Breast epithelium (tissue), 4 donors: Measurements from ENCODE around the gene CBARP. TPM values are rescaled to one million over a fixed set of nuclear protein-coding genes. Genes with fewer than 3 reads are reported as not detected.
"Not testable (repeated sequence)": the region's sequence is repeated elsewhere in the genome, so short reads cannot be mapped to it uniquely, and the experiment has no call there.

Source experiments
- DNase-seq, 2 donors: peaks; one replicate each; pipeline ENCODE4 v3.0.0-alpha.2; 2019; ENCODE audit warnings: low spot score in 2 of 2
- H3K27ac ChIP-seq, 2 donors: fragments of 200-600 bp; sonication (generic) in 1 of 2; one replicate each; pipeline ENCODE4 v1.5.1; 2016 to 2019; ENCODE audit warnings: mild to moderate bottlenecking in 1 of 2
- H3K27me3 ChIP-seq, 2 donors: fragments of 200-600 bp; sonication (generic) in 1 of 2; one replicate each; pipeline versions ENCODE4 v1.5.1 to v1.6.0; 2017 to 2019; ENCODE audit warnings: control low read depth in 1 of 2, mild to moderate bottlenecking in 1 of 2
- H3K36me3 ChIP-seq: fragments of 200-600 bp; one replicate; pipeline ENCODE4 v1.5.1; 2019
- H3K4me1 ChIP-seq, 2 donors: fragments of 200-600 bp; sonication (generic); one replicate each; pipeline ENCODE4 v1.5.1; 2016 to 2019; ENCODE audit warnings: control low read depth in 1 of 2
- H3K4me3 ChIP-seq, 3 donors: fragments of 200-600 bp; sonication (generic); 1 replicate in 2 of 3; 2 replicates in 1 of 3; pipeline ENCODE4 v1.5.1; 2016 to 2019; ENCODE audit warnings: mild to moderate bottlenecking in 3 of 3, moderate library complexity in 2 of 3
- H3K9me3 ChIP-seq, 2 donors: fragments of 200-600 bp; sonication (generic) in 1 of 2; one replicate each; pipeline ENCODE4 v1.5.1; 2016 to 2019; ENCODE audit warnings: control low read depth in 1 of 2
- POLR2A ChIP-seq: fragments of 450-650 bp; IDR thresholded peaks from one replicate; pipeline ENCODE4 v1.6.1; 2016; ENCODE audit warnings: antibody characterized with exemption, mild to moderate bottlenecking, moderate library complexity
- POLR2AphosphoS5 ChIP-seq, 3 donors: sonication (generic); formaldehyde crosslinking; IDR thresholded peaks; one replicate each; pipeline ENCODE4 v1.6.1; 2017; ENCODE audit warnings: antibody characterized with exemption in 3 of 3
- intact Hi-C: fragments of 100-400 bp; cut with DNase I; formaldehyde crosslinking; loops from one replicate; pipeline ENCODE4 v1.15.1; 2023; ENCODE audit warnings: low total_unique reads
- total RNA-seq, 3 donors: library from RNA; depleted of rRNA; stranded (reverse); fragments of >200 nt; gene quantifications; one replicate each; pipeline ENCODE4 v1.1.0, GENCODE V29; 2016
- TF ChIP-seq, protein P1 (sequence below), 3 donors: fragments of 450-650 bp; IDR thresholded peaks; one replicate each; pipeline ENCODE4 v1.5.1; 2016 to 2017; ENCODE audit warnings: antibody characterized with exemption in 3 of 3, mild to moderate bottlenecking in 3 of 3, moderate library complexity in 3 of 3

The CBARP gene
- total RNA-seq, 3 donors from 2014 or later, result 0.98 to 4.8 TPM; not detected in 1

DNA sequence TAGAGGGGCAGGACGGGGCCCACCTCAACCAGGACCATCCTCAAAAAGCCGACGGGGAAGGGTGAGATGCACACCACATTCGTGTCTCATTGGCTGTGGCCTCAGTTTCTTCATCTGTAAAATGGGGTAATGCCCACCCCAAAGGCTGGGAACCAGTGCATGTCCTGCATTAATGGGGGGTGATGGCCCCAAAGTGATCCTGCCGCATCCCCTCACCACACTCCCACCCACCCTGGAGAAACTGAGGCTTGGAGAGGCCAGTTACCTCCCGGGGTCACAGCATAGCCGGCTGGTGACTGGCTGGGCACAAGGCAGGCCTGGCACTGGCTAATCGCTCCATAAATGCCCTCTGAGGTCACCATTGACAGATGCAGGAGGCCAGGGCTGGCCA is 9.9 kb upstream of the CBARP start:
- Histone ChIP-seq H3K4me3 (peak overlapping the region; percentile 83 to 97 (median 94)), H3K27ac (peak overlapping the region; percentile 99), H3K9me3 (no peaks in the 10 kb centered on the region), H3K36me3 (no peaks in the 10 kb centered on the region), H3K27me3 (no peaks in the 10 kb centered on the region), H3K4me1 (peaks cover 27 to 40% of the 10 kb centered on the region in 2 donors)
- intact Hi-C loops, result loop anchor here (5.0 kb wide), 1 partner anchor 1535 kb away; the partner anchor contains the start of gene SGTA
- TF ChIP-seq, protein P1, sequence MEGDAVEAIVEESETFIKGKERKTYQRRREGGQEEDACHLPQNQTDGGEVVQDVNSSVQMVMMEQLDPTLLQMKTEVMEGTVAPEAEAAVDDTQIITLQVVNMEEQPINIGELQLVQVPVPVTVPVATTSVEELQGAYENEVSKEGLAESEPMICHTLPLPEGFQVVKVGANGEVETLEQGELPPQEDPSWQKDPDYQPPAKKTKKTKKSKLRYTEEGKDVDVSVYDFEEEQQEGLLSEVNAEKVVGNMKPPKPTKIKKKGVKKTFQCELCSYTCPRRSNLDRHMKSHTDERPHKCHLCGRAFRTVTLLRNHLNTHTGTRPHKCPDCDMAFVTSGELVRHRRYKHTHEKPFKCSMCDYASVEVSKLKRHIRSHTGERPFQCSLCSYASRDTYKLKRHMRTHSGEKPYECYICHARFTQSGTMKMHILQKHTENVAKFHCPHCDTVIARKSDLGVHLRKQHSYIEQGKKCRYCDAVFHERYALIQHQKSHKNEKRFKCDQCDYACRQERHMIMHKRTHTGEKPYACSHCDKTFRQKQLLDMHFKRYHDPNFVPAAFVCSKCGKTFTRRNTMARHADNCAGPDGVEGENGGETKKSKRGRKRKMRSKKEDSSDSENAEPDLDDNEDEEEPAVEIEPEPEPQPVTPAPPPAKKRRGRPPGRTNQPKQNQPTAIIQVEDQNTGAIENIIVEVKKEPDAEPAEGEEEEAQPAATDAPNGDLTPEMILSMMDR (IDR thresholded peaks at IDR 0.05), result no peak
- peak in 1 of 3 donors; percentile 6 for TF ChIP-seq POLR2AphosphoS5 (IDR thresholded peaks at IDR 0.05)
- no peak for TF ChIP-seq POLR2A
- no peak for DNase-seq

DNA sequence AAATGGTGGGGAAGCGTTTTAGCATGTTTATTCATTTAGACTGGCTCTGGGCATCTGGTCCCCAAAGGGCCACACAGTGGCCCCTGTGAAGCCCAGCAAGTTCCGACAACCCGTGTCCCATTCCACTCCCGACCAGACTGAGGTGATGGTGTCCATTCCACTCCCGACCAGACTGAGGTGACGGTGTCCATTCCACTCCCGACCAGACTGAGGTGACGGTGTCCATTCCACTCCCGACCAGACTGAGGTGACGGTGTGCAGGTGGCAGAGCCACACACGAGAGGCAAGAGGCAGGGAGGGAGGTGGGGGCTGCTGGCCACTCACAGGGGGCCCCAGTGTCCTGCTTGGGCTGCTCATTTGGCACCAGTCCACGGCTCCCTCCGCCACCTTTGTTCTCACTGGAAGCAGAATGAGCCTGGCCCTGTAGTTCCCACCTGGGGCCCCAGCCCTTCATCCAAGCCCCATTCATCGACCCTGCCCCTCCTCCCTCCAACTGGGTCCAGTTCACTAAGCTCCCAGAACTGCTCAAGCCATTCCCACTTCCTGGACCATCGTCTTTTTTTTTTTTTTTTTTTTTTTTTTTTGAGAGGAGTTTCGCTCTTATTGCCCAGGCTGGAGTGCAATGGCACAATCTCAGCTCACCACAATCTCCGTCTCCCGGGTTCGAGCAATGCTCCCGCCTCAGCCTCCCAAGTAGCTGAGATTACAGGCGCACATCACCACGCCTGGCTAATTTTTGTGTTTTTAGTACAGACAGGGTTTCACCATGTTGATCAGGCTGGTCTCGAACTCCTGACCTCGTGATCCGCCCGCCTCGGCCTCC is 8.7 kb upstream of the CBARP start:
- peak overlapping the region; percentile 91 to 99 for H3K27ac ChIP-seq
- not testable (repeated sequence) for DNase-seq, H3K4me3 ChIP-seq, H3K36me3 ChIP-seq, H3K27me3 ChIP-seq, H3K9me3 ChIP-seq
- peaks cover 32 to 49% of the 10 kb centered on the region in 2 donors for H3K4me1 ChIP-seq
- intact Hi-C loops, result loop anchor here (5.0 kb wide), 1 partner anchor 1536 kb away; the partner anchor contains the start of gene SGTA

DNA sequence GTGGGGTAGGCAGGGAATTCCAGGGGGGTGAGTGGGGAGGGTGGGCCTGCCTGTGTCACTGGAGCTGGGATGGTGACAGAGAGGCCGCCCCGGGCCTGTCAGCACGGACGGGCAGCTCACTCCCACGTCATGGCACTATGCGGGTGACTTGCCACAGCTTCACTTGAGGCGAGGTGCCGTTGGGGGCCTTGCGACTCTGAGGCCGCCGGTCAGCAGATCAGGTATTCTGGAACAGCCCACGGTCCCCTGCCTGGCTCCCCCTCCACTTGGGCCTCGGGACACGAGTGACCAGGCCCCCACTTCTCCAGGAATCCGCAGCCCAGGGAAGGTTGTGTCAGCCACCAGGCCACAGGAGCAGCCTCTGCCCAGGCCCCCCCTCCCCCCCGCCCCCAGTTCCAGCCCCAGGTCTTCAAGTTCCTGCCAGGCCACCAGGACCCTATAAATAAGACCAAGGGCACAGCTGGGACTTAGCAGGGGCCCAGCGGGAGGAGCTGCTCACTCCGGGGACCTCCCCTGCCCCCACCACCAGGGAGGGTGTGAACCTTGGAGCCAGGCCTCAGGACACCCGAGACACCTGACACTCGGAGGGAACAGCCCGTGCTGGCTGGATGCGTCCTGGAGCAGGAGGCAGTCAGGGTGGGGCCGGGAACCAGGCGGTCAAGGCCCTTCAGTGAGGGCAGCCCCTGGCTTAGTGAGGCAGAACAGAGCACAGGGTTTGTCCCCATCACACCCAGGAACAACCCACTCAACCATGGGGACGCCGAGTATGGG is 7.9 kb upstream of the CBARP start:
- no peaks in the 10 kb centered on the region for H3K9me3 ChIP-seq
- H3K27ac ChIP-seq, result peak overlapping the region; percentile 91 to 99
- no peak for DNase-seq
- peak overlapping the region in 1 of 3 donors; percentile 58 for H3K4me3 ChIP-seq
- peaks cover 39 to 54% of the 10 kb centered on the region in 2 donors for H3K4me1 ChIP-seq
- no peaks in the 10 kb centered on the region for H3K27me3 ChIP-seq
- intact Hi-C loops, result loop anchor here (5.0 kb wide), 1 partner anchor 1537 kb away; the partner anchor contains the start of gene SGTA
- TF ChIP-seq, protein P1 (IDR thresholded peaks at IDR 0.05), result no peak
- peak in 1 of 3 donors; percentile 45 for TF ChIP-seq POLR2AphosphoS5 (IDR thresholded peaks at IDR 0.05)
- TF ChIP-seq POLR2A, result no peak
- H3K36me3 ChIP-seq, result no peaks in the 10 kb centered on the region

DNA sequence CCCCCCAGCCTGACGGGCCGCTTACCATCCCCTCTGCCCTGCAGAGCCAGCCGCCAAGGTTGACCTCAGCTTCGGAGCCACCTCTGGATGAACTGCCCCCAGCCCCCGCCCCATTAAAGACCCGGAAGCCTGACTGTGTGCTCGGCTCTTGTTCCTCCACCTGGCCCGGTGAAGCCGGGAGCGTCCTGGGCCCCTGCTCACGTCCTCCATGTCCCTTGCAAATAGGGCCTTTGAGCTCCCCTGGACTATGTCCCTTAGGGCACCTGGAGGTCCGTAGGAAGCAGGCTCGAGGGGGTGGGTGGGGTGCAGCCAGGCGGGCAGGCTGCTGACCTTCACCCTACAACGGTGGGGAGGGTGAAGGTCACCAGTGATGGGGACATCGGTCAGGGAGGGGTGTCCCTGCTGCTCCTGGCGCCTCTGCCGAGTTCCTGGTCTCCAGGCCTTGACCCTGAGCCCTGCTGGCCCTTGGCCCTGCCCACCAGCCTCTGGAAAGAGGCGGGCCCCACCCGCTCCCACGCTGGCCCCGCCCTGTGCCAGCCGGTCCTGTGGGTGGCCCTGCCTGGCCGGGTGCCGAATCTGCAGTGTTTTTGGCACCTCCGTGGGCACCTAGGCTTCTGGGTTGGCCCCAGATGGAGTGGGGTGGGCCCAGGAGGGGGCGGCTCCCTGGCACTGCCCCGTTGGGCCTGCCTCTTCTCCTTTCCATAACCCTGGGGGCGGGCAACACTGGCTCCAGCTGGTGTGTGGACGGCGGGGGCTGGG is 7.1 kb upstream of the CBARP start:
- DNase-seq, result no peak
- Histone ChIP-seq H3K4me1 (peaks cover 39 to 54% of the 10 kb centered on the region in 2 donors), H3K36me3 (no peaks in the 10 kb centered on the region), H3K9me3 (no peaks in the 10 kb centered on the region), H3K27ac (peak overlapping the region; percentile 91 to 99), H3K27me3 (no peaks in the 10 kb centered on the region), H3K4me3 (peak overlapping the region; percentile 22 to 58 (median 26))
- intact Hi-C loops, result loop anchor here (5.0 kb wide), 1 partner anchor 1537 kb away; the partner anchor contains the start of gene SGTA
- TF ChIP-seq, protein P1 (IDR thresholded peaks at IDR 0.05), result no peak
- TF ChIP-seq POLR2A, result no peak
- no peak for TF ChIP-seq POLR2AphosphoS5 (IDR thresholded peaks at IDR 0.05)
